ENCODE measurements around the gene RFX1. TPM values are rescaled to one million over a fixed set of nuclear protein-coding genes. Genes with fewer than 3 reads are reported as not detected.
A peak's percentile ranks its signal among the peaks of the same experiment; 100 is the strongest.

RFX1 gene
- total and polyA plus RNA-seq, 2 donors (not counting 1 experiment from before 2014, with no cell fraction given): 9.2 to 33.3 TPM

DNA sequence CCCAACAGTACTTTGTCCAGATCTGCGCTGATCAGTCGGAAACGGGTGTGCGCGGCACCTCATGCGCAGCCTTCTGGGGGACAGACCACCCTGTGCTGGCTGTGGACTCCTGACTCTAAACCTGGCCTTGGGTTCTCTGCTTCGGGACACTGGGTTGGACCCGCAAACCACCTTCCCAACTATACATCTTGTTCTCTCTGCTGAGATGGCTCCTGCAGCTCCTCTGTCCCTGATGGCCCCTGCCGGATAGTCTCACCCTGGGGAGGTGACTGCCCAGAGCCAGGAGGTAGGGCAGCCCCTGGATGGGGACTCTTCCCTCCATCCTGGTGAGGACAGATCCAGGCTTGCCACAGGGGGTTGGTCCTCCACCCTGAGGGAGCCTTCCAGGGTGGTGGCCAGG is 23.3 kb downstream of the RFX1 start:
- no peak for ATAC-seq (ENCODE audit: low read depth)
- CTCF ChIA-PET: no interaction called here
- H3K27me3 Mint-ChIP-seq: no peaks in the 10 kb centered on the region
- WGBS (ENCODE audit: insufficient coverage): over 99% methylated on average over 9 of the region's 9 CpGs
- H3K27ac ChIP-seq (ENCODE audit: low read length in 2 of 2): peak overlapping the region in 1 of 2 donors; percentile 51
- peaks cover 0 to 3% of the 10 kb centered on the region in 2 experiments for H3K36me3 ChIP-seq (replicated peaks in 1 of 2; ENCODE audit: control extremely low read depth in 1 of 2, control insufficient read depth in 1 of 2, extremely low read depth in 1 of 2, insufficient read depth in 2 of 2, low read length in 1 of 2)
- no peaks in the 10 kb centered on the region for H3K9me3 Mint-ChIP-seq (ENCODE audit: insufficient read depth)
- peaks cover 66 to 93% of the 10 kb centered on the region in 2 donors for H3K4me1 ChIP-seq (ENCODE audit: control insufficient read depth in 2 of 2, insufficient read depth in 2 of 2, low read length in 2 of 2)
- peak overlapping the region; percentile 46 for H3K4me2 ChIP-seq (replicated peaks; ENCODE audit: low read depth, low read length, poor library complexity, severe bottlenecking)
- no peak for TF ChIP-seq EZH2 (IDR thresholded peaks at IDR 0.05; ENCODE audit: borderline replicate concordance, insufficient read depth, low read depth, low read length, poor library complexity, severe bottlenecking)
- TF ChIP-seq, protein P1, sequence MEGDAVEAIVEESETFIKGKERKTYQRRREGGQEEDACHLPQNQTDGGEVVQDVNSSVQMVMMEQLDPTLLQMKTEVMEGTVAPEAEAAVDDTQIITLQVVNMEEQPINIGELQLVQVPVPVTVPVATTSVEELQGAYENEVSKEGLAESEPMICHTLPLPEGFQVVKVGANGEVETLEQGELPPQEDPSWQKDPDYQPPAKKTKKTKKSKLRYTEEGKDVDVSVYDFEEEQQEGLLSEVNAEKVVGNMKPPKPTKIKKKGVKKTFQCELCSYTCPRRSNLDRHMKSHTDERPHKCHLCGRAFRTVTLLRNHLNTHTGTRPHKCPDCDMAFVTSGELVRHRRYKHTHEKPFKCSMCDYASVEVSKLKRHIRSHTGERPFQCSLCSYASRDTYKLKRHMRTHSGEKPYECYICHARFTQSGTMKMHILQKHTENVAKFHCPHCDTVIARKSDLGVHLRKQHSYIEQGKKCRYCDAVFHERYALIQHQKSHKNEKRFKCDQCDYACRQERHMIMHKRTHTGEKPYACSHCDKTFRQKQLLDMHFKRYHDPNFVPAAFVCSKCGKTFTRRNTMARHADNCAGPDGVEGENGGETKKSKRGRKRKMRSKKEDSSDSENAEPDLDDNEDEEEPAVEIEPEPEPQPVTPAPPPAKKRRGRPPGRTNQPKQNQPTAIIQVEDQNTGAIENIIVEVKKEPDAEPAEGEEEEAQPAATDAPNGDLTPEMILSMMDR (IDR thresholded peaks at IDR 0.05): no peak
- H2AFZ ChIP-seq (ENCODE audit: insufficient read depth, low read depth, low read length, poor library complexity, severe bottlenecking): no peak overlapping the region
- no peak for DNase-seq
- H3K27ac Mint-ChIP-seq: peak overlapping the region; percentile 84
- intact Hi-C loops (cut with micrococcal nuclease): no loop called here
- no peak overlapping the region for H3K4me3 ChIP-seq (ENCODE audit: control extremely low read depth in 1 of 5, extremely low read depth in 1 of 5, insufficient read depth in 1 of 5, low read depth in 2 of 5, low read length in 4 of 5)
- H3K4me1 Mint-ChIP-seq: peaks cover 75% of the 10 kb centered on the region
- H4K20me1 ChIP-seq (ENCODE audit: control insufficient read depth, insufficient read depth, low read length, poor library complexity, severe bottlenecking): no peaks in the 10 kb centered on the region
- no peak overlapping the region for H3K4me3 Mint-ChIP-seq
- no peak overlapping the region for H3K9ac ChIP-seq (ENCODE audit: low read length)
- no peaks in the 10 kb centered on the region for H3K9me3 ChIP-seq (ENCODE audit: control extremely low read depth in 1 of 3, control insufficient read depth in 2 of 3, insufficient read depth in 1 of 3, low read length in 2 of 3)
- H3K27me3 ChIP-seq (replicated peaks in 1 of 4; ENCODE audit: control extremely low read depth in 1 of 4, control insufficient read depth in 3 of 4, insufficient read depth in 4 of 4, low read length in 3 of 4): peaks cover 0 to 7% (median 0%) of the 10 kb centered on the region in 4 experiments
- peaks cover 6% of the 10 kb centered on the region for H3K79me2 ChIP-seq (ENCODE audit: control insufficient read depth, insufficient read depth, low read length)
- POLR2A ChIA-PET: interaction anchor here (1.0 kb wide), 1 partner anchor 44 kb away, joined by 3 read pairs; no protein-coding TSS in a partner anchor

DNA sequence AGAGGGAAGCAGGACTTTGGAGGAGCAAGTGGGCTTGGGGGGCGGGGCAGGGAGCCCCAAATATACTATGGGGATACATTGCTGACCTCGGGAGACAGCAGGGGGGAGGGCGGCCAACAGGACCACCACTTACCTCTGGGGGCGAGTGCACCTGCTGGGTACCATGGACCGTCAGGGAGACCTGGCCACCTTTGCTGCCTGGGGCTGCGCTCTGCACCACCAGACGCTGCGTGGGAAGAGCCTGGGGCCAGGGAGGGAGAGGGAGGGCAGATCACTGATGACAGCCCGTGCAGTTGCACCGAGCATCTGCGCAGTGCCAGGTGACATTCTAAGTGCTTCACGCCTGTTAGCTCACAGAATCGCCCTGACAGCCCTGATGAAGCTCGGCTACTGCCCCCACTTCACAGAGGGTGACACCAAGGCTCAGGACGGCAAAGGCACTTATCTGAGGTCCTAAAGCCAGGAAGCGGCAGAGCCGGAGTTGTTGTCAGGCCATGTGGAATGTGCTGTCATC is 24.1 kb downstream of the RFX1 start:
- peak overlapping the region in 1 of 2 donors; percentile 56 for H3K27ac ChIP-seq (ENCODE audit: low read length in 2 of 2)
- no peaks in the 10 kb centered on the region for H3K27me3 Mint-ChIP-seq
- 92% methylated on average over 16 of the region's 17 CpGs for WGBS (ENCODE audit: insufficient coverage)
- POLR2A ChIA-PET: interaction anchor here (1.1 kb wide), 1 partner anchor 49 kb away, joined by 3 read pairs; no protein-coding TSS in a partner anchor
- peaks cover 59 to 86% of the 10 kb centered on the region in 2 donors for H3K4me1 ChIP-seq (ENCODE audit: control insufficient read depth in 2 of 2, insufficient read depth in 2 of 2, low read length in 2 of 2)
- H3K79me2 ChIP-seq (ENCODE audit: control insufficient read depth, insufficient read depth, low read length): peaks cover 3% of the 10 kb centered on the region
- H3K4me3 Mint-ChIP-seq: peak overlapping the region; percentile 45
- no peaks in the 10 kb centered on the region for H3K9me3 ChIP-seq (ENCODE audit: control extremely low read depth in 1 of 3, control insufficient read depth in 2 of 3, insufficient read depth in 1 of 3, low read length in 2 of 3)
- H3K4me2 ChIP-seq (replicated peaks; ENCODE audit: low read depth, low read length, poor library complexity, severe bottlenecking): peak overlapping the region; percentile 65
- H2AFZ ChIP-seq (ENCODE audit: insufficient read depth, low read depth, low read length, poor library complexity, severe bottlenecking): no peak overlapping the region
- TF ChIP-seq, protein P1 (IDR thresholded peaks at IDR 0.05): no peak
- TF ChIP-seq EZH2 (IDR thresholded peaks at IDR 0.05; ENCODE audit: borderline replicate concordance, insufficient read depth, low read depth, low read length, poor library complexity, severe bottlenecking): no peak
- H3K27ac Mint-ChIP-seq: peak overlapping the region; percentile 82
- H3K9ac ChIP-seq (ENCODE audit: low read length): no peak overlapping the region
- intact Hi-C loops (cut with micrococcal nuclease): no loop called here
- H3K9me3 Mint-ChIP-seq (ENCODE audit: insufficient read depth): no peaks in the 10 kb centered on the region
- H3K27me3 ChIP-seq (replicated peaks in 1 of 4; ENCODE audit: control extremely low read depth in 1 of 4, control insufficient read depth in 3 of 4, insufficient read depth in 4 of 4, low read length in 3 of 4): peaks cover 0 to 7% (median 0%) of the 10 kb centered on the region in 4 experiments
- DNase-seq (no peak), ATAC-seq (ENCODE audit: low read depth) (no peak)
- H4K20me1 ChIP-seq (ENCODE audit: control insufficient read depth, insufficient read depth, low read length, poor library complexity, severe bottlenecking): no peaks in the 10 kb centered on the region
- peaks cover 0 to 3% of the 10 kb centered on the region in 2 experiments for H3K36me3 ChIP-seq (replicated peaks in 1 of 2; ENCODE audit: control extremely low read depth in 1 of 2, control insufficient read depth in 1 of 2, extremely low read depth in 1 of 2, insufficient read depth in 2 of 2, low read length in 1 of 2)
- no peak overlapping the region for H3K4me3 ChIP-seq (ENCODE audit: control extremely low read depth in 1 of 5, extremely low read depth in 1 of 5, insufficient read depth in 1 of 5, low read depth in 2 of 5, low read length in 4 of 5)
- CTCF ChIA-PET: no interaction called here
- H3K4me1 Mint-ChIP-seq: peaks cover 69% of the 10 kb centered on the region

Measured in B cell (primary cell).